ENCODE measurements around the gene ATOH1.

Gene ATOH1

GRCh38 chr4:93814722-93815121 lies 13.8 kb upstream of the ATOH1 start:
- no peak for DNase-seq (ENCODE audit: low read depth in 2 of 2)
- TF ChIP-seq CTCF (IDR thresholded peaks at IDR 0.05; ENCODE audit: low read depth, low read length) = no peak
- H3K4me3 ChIP-seq (replicated peaks in 1 of 2; ENCODE audit: low read depth in 2 of 2, low read length in 2 of 2) = no peak overlapping the region

DNA sequence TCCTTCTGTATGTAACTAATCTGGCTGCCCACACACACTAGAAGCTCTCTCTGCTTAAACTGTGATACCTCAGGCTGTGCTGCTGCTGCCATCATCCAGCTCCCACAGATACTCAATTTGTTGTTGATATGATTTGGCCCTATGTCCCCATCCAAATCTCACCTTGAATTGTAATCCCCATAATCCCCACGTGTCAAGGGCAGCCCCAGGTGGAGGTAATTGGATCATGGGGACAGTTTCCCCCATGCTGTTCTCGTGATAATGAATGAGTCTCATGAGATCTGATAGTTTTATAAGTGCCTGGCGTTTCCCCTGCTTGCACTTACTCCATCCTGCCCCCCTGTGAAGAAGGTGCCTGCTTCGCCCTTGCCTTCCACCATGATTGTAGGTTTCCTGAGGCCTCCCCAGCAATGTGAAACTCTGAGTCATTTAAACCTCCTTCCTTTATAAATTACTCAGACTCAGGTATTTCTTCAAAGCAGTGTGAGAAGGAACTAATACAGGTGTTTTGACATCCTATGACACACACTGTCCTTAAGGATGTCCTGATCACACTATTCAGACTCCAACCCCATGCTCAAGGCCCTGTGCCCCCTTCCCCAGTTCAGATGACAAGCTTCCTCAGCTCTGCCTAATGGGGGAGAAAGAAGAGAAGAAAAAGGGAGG lies 2.9 kb upstream of the ATOH1 start:
- H3K4me3 ChIP-seq (replicated peaks in 1 of 2; ENCODE audit: low read depth in 2 of 2, low read length in 2 of 2) = no peak overlapping the region
- DNase-seq (ENCODE audit: low read depth in 2 of 2) = no peak
- TF ChIP-seq CTCF (IDR thresholded peaks at IDR 0.05; ENCODE audit: low read depth, low read length) = no peak

GRCh38 chr4:93827272-93827947 lies 1.1 kb upstream of the ATOH1 start:
- no peak for DNase-seq (ENCODE audit: low read depth in 2 of 2)
- no peak for TF ChIP-seq CTCF (IDR thresholded peaks at IDR 0.05; ENCODE audit: low read depth, low read length)
- H3K4me3 ChIP-seq (replicated peaks in 1 of 2; ENCODE audit: low read depth in 2 of 2, low read length in 2 of 2) = no peak overlapping the region

- no peak overlapping the region for H3K4me3 ChIP-seq (replicated peaks in 1 of 2; ENCODE audit: low read depth in 2 of 2, low read length in 2 of 2)
- no peak for TF ChIP-seq CTCF (IDR thresholded peaks at IDR 0.05; ENCODE audit: low read depth, low read length)
Measured at GRCh38 chr4:93828995-93829819, 654 bp downstream of the ATOH1 start.

GRCh38 chr4:93829820-93830687 lies 1.5 kb downstream of the ATOH1 start:
- no peak for TF ChIP-seq CTCF (IDR thresholded peaks at IDR 0.05; ENCODE audit: low read depth, low read length)
- DNase-seq (ENCODE audit: low read depth in 2 of 2) = no peak
- H3K4me3 ChIP-seq (replicated peaks in 1 of 2; ENCODE audit: low read depth in 2 of 2, low read length in 2 of 2) = no peak overlapping the region

More at GRCh38 chr4:93828995-93829819, 654 bp downstream of the ATOH1 start:
- DNase-seq (ENCODE audit: low read depth in 2 of 2) = no peak

Measured in cardiac fibroblast (primary cell).